ENCODE data around the gene FBXO21.

DNA sequence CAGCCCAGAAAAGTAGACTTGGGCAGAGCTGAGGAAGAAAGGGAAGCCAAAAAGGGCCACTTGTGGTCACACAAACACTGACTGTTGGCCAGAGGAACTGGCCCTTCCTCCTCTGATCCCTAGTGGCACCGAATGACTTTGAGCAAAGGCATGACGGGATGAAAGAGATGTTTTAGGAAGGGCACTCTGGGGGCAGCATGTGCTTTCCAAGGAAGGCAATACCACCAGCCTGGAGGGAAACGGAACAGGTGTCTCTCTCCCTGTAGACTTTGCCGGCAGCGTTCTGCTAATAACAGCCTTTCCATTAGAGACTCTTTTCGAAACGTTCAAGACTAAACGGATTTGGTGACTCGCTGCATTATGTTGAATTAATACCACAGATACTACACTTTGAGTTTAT, 12.3 kb upstream of the FBXO21 start:
- TF ChIP-seq, protein P1, sequence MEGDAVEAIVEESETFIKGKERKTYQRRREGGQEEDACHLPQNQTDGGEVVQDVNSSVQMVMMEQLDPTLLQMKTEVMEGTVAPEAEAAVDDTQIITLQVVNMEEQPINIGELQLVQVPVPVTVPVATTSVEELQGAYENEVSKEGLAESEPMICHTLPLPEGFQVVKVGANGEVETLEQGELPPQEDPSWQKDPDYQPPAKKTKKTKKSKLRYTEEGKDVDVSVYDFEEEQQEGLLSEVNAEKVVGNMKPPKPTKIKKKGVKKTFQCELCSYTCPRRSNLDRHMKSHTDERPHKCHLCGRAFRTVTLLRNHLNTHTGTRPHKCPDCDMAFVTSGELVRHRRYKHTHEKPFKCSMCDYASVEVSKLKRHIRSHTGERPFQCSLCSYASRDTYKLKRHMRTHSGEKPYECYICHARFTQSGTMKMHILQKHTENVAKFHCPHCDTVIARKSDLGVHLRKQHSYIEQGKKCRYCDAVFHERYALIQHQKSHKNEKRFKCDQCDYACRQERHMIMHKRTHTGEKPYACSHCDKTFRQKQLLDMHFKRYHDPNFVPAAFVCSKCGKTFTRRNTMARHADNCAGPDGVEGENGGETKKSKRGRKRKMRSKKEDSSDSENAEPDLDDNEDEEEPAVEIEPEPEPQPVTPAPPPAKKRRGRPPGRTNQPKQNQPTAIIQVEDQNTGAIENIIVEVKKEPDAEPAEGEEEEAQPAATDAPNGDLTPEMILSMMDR (conservative IDR thresholded peaks at IDR 0.05; ENCODE audit: low read length): no peak
- no peak for TF ChIP-seq EZH2phosphoT487 (IDR thresholded peaks at IDR 0.05; ENCODE audit: borderline replicate concordance)

Measured in Loucy (cell line).